Breast epithelium (tissue), 4 donors: ENCODE data around the gene MUC4. TPM values are rescaled to one million over a fixed set of nuclear protein-coding genes. Genes with fewer than 3 reads are reported as not detected.
"Not testable (repeated sequence)": the region's sequence is repeated elsewhere in the genome, so short reads cannot be mapped to it uniquely, and the experiment has no call there.

Experiments
- DNase-seq, 2 donors: peaks; one replicate each; pipeline ENCODE4 v3.0.0-alpha.2; 2019; ENCODE audit warnings: low spot score in 2 of 2
- H3K27ac ChIP-seq, 2 donors: fragments of 200-600 bp; sonication (generic) in 1 of 2; one replicate each; pipeline ENCODE4 v1.5.1; 2016 to 2019; ENCODE audit warnings: mild to moderate bottlenecking in 1 of 2
- H3K27me3 ChIP-seq, 2 donors: fragments of 200-600 bp; sonication (generic) in 1 of 2; one replicate each; pipeline versions ENCODE4 v1.5.1 to v1.6.0; 2017 to 2019; ENCODE audit warnings: control low read depth in 1 of 2, mild to moderate bottlenecking in 1 of 2
- H3K36me3 ChIP-seq: fragments of 200-600 bp; one replicate; pipeline ENCODE4 v1.5.1; 2019
- H3K4me1 ChIP-seq, 2 donors: fragments of 200-600 bp; sonication (generic); one replicate each; pipeline ENCODE4 v1.5.1; 2016 to 2019; ENCODE audit warnings: control low read depth in 1 of 2
- H3K4me3 ChIP-seq, 3 donors: fragments of 200-600 bp; sonication (generic); 1 replicate in 2 of 3; 2 replicates in 1 of 3; pipeline ENCODE4 v1.5.1; 2016 to 2019; ENCODE audit warnings: mild to moderate bottlenecking in 3 of 3, moderate library complexity in 2 of 3
- H3K9me3 ChIP-seq, 2 donors: fragments of 200-600 bp; sonication (generic) in 1 of 2; one replicate each; pipeline ENCODE4 v1.5.1; 2016 to 2019; ENCODE audit warnings: control low read depth in 1 of 2
- POLR2A ChIP-seq: fragments of 450-650 bp; IDR thresholded peaks from one replicate; pipeline ENCODE4 v1.6.1; 2016; ENCODE audit warnings: antibody characterized with exemption, mild to moderate bottlenecking, moderate library complexity
- POLR2AphosphoS5 ChIP-seq, 3 donors: sonication (generic); formaldehyde crosslinking; IDR thresholded peaks; one replicate each; pipeline ENCODE4 v1.6.1; 2017; ENCODE audit warnings: antibody characterized with exemption in 3 of 3
- intact Hi-C: fragments of 100-400 bp; cut with DNase I; formaldehyde crosslinking; loops from one replicate; pipeline ENCODE4 v1.15.1; 2023; ENCODE audit warnings: low total_unique reads
- total RNA-seq, 3 donors: library from RNA; depleted of rRNA; stranded (reverse); fragments of >200 nt; gene quantifications; one replicate each; pipeline ENCODE4 v1.1.0, GENCODE V29; 2016
- TF ChIP-seq, protein P1 (sequence below), 3 donors: fragments of 450-650 bp; IDR thresholded peaks; one replicate each; pipeline ENCODE4 v1.5.1; 2016 to 2017; ENCODE audit warnings: antibody characterized with exemption in 3 of 3, mild to moderate bottlenecking in 3 of 3, moderate library complexity in 3 of 3

Gene MUC4
- total RNA-seq, 3 donors from 2014 or later: under 0.01 to 1.3 TPM; not detected in 1

DNA sequence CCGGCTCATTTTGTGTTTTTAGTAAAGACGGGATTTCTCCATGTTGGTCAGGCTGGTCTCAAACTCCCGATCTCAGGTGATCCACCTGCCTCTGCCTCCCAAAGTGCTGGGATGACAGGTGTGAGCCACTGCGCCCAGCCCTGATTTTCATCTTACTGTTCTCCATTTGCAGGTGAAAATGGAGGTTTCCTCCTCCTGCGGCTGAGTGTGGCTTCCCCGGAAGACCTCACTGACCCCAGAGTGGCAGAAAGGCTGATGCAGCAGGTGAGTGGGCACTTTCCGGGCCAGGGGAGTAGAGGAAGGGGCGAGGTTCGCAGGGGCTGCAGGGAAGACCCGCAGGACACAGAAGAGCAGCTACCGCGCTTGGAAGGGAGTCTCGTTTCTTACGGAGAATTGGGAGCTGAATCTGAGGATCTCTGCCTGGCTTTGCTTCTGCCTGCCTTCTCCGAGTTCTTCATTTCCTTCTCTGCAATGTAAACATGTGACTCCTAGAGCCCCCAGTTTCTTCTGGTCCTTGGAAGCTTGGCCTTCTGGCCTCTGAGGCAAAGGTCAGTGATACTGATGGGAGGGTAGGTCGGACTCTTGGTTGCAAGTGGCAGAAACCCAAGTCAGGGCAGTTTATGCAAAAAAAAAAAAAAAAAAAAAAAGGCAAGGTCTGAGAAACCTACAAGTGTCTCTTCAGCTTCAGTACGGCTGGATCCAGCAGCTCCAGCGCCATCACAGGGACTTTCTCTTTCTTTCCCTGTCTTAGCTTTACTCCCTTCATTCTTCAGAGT lies 82.1 kb downstream of the MUC4 start:
- Histone ChIP-seq H3K4me1 (no peaks in the 10 kb centered on the region), H3K4me3 (no peak overlapping the region), H3K27ac (no peak overlapping the region), H3K36me3 (no peaks in the 10 kb centered on the region), H3K27me3 (no peaks in the 10 kb centered on the region), H3K9me3 (no peaks in the 10 kb centered on the region)
- TF ChIP-seq POLR2AphosphoS5 (IDR thresholded peaks at IDR 0.05) (no peak), POLR2A (no peak)
- TF ChIP-seq, protein P1, sequence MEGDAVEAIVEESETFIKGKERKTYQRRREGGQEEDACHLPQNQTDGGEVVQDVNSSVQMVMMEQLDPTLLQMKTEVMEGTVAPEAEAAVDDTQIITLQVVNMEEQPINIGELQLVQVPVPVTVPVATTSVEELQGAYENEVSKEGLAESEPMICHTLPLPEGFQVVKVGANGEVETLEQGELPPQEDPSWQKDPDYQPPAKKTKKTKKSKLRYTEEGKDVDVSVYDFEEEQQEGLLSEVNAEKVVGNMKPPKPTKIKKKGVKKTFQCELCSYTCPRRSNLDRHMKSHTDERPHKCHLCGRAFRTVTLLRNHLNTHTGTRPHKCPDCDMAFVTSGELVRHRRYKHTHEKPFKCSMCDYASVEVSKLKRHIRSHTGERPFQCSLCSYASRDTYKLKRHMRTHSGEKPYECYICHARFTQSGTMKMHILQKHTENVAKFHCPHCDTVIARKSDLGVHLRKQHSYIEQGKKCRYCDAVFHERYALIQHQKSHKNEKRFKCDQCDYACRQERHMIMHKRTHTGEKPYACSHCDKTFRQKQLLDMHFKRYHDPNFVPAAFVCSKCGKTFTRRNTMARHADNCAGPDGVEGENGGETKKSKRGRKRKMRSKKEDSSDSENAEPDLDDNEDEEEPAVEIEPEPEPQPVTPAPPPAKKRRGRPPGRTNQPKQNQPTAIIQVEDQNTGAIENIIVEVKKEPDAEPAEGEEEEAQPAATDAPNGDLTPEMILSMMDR (IDR thresholded peaks at IDR 0.05): no peak
- no peak for DNase-seq
- intact Hi-C loops: no loop called here

DNA sequence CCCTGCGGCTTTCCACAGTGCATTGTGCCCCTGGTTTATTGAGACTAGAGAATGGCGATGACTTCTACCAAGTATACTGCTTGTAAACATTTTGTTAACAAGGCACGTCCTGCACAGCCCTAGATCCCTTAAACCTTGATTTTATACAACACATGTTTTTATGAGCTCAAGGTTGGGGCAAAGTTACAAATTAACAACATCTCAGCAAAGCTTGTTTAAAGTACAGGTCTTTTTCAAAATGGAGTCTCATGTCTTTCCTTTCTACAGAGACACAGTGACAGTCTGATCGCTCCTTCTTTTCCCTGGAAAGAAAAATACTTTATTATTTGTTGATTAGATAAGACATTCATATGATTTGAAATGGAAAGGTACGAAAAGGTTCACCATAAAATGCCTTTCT lies 82.9 kb downstream of the MUC4 start:
- H3K4me1 ChIP-seq, intact Hi-C loops, H3K9me3 ChIP-seq, H3K27ac ChIP-seq, H3K4me3 ChIP-seq, H3K27me3 ChIP-seq, H3K36me3 ChIP-seq, DNase-seq: not testable (repeated sequence)

DNA sequence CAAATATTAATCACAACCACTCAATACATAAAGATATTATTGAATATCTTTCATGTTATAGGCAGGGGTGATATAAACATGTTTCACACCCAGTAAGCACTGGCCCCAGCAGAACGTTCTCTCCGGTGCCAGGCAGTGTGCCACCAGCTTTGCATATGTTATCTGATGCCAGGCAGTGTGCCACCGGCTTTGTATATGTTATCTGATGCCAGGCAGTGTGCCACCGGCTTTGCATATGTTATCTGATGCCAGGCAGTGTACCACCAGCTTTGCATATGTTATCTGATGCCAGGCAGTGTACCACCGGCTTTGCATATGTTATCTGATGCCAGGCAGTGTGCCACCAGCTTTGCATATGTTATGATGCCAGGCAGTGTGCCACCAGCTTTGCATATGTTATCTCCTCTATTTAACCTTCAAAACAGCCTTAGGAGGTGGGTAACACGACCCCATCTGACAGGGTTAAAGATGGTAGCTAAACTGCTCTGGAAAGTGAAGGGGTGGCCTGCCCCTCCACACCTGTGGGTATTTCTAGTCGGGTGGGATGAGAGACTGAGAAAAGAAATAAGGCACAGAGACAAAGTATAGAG lies 84.0 kb downstream of the MUC4 start:
- TF ChIP-seq, protein P1 (IDR thresholded peaks at IDR 0.05): no peak
- TF ChIP-seq POLR2AphosphoS5 (IDR thresholded peaks at IDR 0.05): no peak
- no peak for TF ChIP-seq POLR2A
- Histone ChIP-seq H3K4me1 (no peaks in the 10 kb centered on the region), H3K27ac (no peak overlapping the region), H3K4me3 (no peak overlapping the region), H3K9me3 (no peaks in the 10 kb centered on the region), H3K36me3 (no peaks in the 10 kb centered on the region), H3K27me3 (no peaks in the 10 kb centered on the region)
- intact Hi-C loops: no loop called here
- no peak for DNase-seq

DNA sequence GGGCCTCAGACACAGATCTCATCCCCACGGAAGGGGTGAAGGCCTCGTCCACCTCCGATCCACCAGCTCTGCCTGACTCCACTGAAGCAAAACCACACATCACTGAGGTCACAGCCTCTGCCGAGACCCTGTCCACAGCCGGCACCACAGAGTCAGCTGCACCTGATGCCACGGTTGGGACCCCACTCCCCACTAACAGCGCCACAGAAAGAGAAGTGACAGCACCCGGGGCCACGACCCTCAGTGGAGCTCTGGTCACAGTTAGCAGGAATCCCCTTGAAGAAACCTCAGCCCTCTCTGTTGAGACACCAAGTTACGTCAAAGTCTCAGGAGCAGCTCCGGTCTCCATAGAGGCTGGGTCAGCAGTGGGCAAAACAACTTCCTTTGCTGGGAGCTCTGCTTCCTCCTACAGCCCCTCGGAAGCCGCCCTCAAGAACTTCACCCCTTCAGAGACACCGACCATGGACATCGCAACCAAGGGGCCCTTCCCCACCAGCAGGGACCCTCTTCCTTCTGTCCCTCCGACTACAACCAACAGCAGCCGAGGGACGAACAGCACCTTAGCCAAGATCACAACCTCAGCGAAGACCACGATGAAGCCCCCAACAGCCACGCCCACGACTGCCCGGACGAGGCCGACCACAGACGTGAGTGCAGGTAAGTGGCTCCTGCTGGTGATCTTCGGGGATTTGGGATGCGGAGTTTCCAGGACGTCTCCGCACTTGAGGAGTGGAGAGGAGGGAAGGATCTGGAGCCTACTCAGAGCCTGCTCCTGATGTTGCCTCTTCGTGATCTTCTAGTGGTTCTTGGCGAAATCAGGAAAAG lies 85.6 kb downstream of the MUC4 start:
- DNase-seq, H3K4me1 ChIP-seq, H3K4me3 ChIP-seq, H3K36me3 ChIP-seq, H3K27me3 ChIP-seq, H3K27ac ChIP-seq, intact Hi-C loops, H3K9me3 ChIP-seq: not testable (repeated sequence)

DNA sequence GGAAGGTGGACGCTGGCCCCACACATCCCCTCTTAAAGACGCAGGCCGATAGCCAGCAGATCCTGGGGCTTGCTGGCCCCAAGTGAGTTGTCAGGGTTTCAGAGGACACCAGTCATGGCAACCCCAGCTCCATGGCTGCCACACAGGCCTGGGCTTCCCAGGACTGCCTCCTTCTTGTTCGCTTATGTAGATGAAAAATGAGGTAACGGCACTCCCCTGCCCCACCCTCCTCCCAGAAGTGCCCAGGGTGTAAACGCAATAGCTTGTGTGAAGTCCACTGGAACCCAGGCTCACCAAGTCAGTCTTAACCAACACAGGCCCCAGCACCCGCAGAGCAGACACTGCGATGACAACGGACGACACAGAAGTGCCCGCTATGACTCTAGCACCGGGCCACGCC lies 87.4 kb downstream of the MUC4 start:
- intact Hi-C loops, H3K27me3 ChIP-seq, H3K9me3 ChIP-seq, H3K36me3 ChIP-seq, H3K27ac ChIP-seq, H3K4me3 ChIP-seq, DNase-seq, H3K4me1 ChIP-seq: not testable (repeated sequence)

DNA sequence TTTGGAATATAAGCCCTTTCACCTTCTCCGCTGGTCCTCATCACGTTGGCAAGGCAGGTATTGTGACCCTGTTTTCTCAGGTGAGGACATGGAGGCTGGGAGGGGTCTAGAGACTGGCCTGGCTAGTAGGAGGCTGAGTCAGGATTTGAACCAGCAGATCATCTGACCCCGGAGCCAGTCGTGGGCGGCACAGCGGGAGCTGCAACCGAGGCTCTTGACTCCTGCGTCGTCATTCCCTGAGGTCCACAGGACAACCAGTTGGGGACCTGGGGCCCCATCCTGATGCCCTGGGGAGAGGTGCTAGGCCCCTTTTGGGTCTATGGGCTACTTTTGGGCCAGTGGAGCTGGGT lies 88.8 kb downstream of the MUC4 start:
- intact Hi-C loops, DNase-seq: not testable (repeated sequence)

DNA sequence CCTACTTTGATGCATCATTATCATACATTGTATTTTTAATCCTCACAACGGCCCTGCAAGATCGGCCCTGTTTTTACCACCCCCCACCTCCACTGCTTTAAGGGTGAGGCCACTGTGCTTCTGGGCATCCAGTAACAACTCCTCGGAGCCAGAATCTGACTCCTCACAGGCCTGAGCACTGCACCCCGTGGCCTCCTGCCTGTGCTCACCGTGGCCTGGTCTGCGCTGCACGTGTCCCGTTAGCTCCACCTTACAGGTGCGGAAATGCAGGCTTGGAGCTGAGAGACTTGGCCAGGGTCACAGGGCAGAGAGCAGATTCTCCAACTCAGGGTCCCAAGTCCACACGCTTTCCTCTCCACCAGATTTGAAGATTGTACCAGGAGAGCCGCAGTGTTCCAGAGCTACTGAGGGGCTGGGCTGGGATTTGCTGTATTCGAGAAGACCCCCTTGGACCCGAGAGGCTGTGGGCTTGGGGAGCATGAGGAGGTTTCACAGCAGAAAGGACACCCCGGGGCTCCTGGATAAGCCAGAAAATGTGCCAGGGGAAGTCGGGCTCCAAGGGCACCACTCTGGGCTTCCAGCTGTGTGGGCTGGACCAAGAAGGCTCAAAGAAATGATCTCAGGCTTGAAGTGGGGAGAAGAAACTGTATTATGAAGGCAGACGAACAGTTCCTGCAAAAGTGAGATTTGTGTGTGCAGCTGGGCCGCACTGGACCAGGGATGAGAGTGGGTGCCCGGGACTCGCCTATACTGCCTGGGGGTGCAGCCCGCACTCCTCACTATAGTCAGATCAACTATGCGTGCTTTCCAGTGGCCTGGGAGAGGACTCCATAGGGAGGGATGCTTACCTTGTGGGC lies 89.4 kb downstream of the MUC4 start:
- H3K27me3 ChIP-seq, H3K4me1 ChIP-seq, intact Hi-C loops, H3K36me3 ChIP-seq, H3K27ac ChIP-seq, DNase-seq, H3K9me3 ChIP-seq, H3K4me3 ChIP-seq: not testable (repeated sequence)

More for the DNA sequence above, 88.8 kb downstream of the MUC4 start:
- not testable (repeated sequence) for H3K4me3 ChIP-seq, H3K9me3 ChIP-seq, H3K36me3 ChIP-seq, H3K27ac ChIP-seq, H3K4me1 ChIP-seq, H3K27me3 ChIP-seq

DNA sequence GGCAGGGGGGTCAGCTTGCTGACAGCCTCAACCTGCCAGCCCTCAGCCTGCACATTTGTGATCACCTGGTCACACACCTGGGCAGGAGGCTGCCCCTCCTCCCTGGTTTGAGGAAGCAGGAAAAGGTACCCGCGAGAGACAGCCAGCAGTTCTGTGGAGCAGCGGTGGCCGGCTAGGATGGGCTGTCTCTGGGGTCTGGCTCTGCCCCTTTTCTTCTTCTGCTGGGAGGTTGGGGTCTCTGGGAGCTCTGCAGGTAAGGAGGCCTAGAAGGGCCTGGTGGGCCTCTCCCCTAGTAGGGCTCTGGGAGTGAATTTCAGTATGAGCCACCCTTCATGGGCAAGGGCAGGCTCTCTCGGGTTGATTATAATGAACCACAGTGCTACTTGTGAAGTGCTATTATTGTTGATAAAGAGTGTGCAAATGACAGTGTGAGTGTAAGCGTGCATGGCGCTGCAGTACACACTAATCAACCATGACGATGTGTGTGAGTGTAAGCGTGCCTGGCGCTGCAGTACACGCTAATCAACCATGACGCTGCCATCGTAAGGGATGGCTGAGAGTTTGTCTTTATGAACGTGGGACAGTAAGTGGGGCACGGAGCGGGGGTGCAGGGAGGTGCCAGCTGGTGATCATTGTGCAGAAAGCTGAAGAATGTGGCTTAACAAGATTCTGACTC lies 90.8 kb downstream of the MUC4 start, which contains the start of gene MUC20:
TSS of gene MUC20 (plus strand) at position 148 of the 676 bp plus-strand sequence. CDS start at position 178, 30 bp downstream.
- intact Hi-C loops, H3K36me3 ChIP-seq: not testable (repeated sequence)

DNA sequence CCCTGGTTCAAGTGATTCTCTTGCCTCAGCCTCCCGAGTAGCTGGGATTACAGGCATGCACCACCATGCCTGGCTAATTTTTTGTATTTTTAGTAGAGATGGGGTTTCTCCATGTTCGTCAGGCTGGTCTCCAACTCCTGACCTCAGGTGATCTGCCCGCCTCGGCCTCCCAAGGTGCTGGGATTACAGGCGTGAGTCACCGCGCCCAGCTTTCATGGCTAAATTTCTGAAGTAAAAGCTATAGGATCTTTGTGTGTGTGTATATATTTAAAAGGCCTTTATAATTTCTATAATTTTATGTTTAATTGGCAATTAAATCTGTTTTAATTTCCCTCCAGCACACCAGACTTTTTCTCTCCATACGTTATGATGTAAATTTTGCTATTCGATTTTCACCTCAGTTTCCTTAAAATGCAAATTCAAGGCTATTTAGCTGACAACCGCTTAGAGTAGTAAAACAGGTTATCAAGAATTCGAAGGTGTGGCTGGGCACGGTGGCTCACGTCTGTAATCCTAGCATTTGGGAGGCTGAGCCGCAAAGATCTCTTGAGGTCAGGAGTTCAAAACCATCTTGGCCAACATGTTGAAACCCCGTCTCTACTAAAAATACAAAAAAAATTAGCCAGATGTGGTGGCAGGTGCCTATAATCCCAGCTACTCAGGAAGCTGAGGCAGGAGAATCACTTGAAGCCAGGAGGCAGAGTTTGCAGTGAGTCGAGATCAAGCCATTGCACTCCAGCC lies 92.0 kb downstream of the MUC4 start:
- DNase-seq, H3K9me3 ChIP-seq, H3K4me1 ChIP-seq, intact Hi-C loops, H3K27me3 ChIP-seq, H3K27ac ChIP-seq, H3K36me3 ChIP-seq, H3K4me3 ChIP-seq: not testable (repeated sequence)

More for the DNA sequence above, 90.8 kb downstream of the MUC4 start, which contains the start of gene MUC20:
- Histone ChIP-seq H3K27ac (peak within 1 kb of the TSS in 1 of 2 donors; percentile 46), H3K4me3 (peak within 1 kb of the TSS in 1 of 3 donors; percentile 28)
- DNase-seq: peak in 1 of 2 donors; percentile 46
- H3K4me1 ChIP-seq, H3K27me3 ChIP-seq, H3K9me3 ChIP-seq: not testable (repeated sequence)
